GM12872 (cell line): ENCODE results near the gene PLA2G2D.

Source experiments
- CTCF ChIP-seq: IDR thresholded peaks from 3 replicates; pipeline ENCODE4 v1.5.1; 2011; ENCODE audit warnings: low read depth, mild to moderate bottlenecking, low read length, moderate library complexity; ENCODE audit not compliant: insufficient read depth

The PLA2G2D gene

GRCh38 chr1:20080441-20081352, 38.6 kb downstream of the PLA2G2D start:
- peak; percentile 9; the same call in 1 of the 3 replicates for TF ChIP-seq CTCF

GRCh38 chr1:20079661-20080305, 39.6 kb downstream of the PLA2G2D start:
- no peak for TF ChIP-seq CTCF

DNA sequence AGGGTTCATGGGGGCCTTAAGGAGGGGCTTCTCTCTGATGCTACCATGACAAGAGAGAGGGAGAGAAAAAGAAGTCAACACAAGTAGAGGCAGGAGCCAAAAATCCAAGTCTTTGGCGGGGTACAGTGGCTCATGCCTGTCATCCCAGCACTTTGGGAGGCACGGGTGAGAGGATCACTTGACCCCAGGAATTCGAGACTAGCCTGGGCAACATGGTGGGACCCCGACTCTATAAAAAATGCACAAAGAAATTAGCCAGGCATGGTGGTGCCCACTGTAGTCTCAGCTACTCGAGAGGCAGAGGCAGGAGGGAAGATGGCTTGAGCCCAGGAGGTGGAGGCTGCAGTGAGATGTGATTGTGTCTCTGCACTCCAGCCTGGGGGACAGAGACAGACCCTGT, 40.6 kb downstream of the PLA2G2D start:
- no peak for TF ChIP-seq CTCF

DNA sequence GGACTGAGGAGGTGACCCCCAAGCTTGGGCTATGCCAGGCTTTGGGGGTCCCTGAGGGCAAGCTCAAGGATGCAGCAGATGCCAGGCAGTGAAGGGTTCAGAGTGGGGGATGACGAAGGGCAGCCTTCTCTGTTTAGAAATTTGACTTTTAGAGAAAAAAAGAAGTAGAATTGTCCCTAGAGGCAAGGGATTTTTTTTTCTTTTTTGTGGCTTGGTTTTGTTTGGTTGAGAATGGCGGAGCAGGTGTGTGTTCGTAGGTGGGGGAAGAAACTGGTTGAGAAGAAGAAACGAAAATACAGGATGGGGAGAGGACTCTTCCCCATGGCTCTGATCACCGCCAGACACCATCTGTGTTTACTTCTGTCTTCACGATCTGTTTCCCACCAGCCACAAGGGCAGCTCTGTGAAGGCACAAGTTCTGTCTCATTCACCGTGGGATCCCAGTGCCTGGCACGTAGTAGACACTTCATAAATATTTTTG, 41.1 kb downstream of the PLA2G2D start:
- no peak for TF ChIP-seq CTCF

DNA sequence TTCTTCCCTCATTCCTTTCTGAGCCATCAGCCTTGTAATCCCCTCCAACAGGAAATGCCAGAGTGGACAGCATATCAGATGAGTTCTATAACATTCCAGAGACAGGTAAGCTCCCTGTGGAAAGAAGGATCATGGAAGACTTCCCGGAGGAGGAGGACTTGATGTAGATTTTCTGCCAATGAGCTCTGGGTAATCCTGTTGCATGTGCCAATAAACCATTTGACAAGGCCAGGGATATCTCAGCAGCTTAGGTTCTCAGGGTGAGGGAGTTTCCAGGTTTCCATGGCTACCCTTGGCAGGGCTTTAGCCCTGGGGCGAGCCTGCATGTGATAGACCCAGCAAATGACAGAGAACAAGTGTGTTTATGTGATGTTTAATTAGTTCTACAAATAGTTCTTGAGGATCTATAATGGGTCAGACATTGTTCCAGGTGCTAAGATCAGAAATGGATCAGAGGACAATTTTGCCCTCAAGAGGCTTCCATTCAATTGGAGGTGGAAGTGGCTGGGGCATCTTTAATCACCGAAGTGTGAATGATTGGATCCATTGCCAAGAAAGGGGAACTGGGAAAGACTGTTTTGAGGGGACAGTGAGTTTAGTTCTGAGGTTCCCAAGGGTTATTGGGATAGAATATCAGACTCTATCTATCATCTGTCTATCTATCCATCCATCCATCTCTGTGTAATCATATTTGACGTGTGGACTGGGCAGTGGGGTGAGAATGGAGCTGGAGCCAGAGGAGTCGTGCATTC, 42.5 kb downstream of the PLA2G2D start:
- TF ChIP-seq CTCF, result no peak

DNA sequence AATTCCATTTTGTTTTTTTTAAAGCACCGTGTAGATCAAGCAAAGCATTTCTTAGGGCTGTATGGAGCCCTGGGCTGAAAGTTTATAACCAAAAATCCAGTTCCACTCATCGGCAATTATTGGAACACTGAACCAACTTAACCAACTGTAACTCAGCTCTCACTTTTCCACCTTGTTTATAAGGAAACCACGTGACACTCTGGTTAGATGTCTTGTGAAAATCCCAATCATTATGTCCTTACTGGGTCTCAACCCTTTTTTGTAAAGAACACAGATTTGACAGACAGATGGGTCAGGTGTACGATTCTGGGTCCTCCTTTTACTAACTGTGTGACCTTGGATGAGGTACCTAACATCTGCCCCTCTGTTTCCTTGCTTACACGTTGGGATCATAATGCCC, 43.1 kb downstream of the PLA2G2D start:
- TF ChIP-seq CTCF, result no peak

DNA sequence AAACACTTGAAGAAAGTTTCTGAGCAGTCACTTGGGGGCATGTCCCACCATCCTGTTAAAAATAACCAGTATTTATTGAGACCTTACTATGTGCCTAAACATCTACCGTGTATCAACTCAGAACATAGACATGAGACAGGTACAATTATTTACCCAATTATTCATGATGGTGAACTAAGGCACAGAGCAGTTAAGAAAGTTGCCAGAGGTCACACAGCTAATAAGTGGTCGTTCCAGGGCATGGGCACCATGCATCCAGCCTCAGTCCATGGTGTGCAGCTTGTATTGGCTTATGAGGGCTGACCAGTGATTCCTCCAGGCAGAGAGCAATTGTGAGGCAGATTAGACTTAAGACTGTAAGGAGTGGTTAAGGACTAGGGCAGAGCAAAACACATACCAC, 44.0 kb downstream of the PLA2G2D start:
- no peak for TF ChIP-seq CTCF
